NB4 (cell line): Measurements from ENCODE around the gene BTBD2.

ENCODE experiments used
- CTCF ChIP-seq: IDR thresholded peaks from one replicate; pipeline ENCODE4 v1.5.1; 2012; ENCODE audit warnings: low read depth, low read length
- MAX ChIP-seq: IDR thresholded peaks from 2 replicates; pipeline ENCODE4 v1.6.1; 2011; ENCODE audit warnings: low read depth, low read length
- POLR2A ChIP-seq: IDR thresholded peaks from 2 replicates; pipeline ENCODE4 v1.6.1; 2011; ENCODE audit warnings: mild to moderate bottlenecking; ENCODE audit not compliant: insufficient read length; ENCODE audit errors: extremely low read depth

GRCh38 chr19:1970003-1970805 is 45.3 kb downstream of the BTBD2 start:
- TF ChIP-seq CTCF (no peak), POLR2A (no peak), MAX (no peak)
